HepG2 (cell line): Measurements from ENCODE around the gene GPD1. TPM values are rescaled to one million over a fixed set of nuclear protein-coding genes. Genes with fewer than 3 reads are reported as not detected.

Experiments used
- AKAP8 ChIP-seq: sonication (generic); formaldehyde crosslinking; IDR thresholded peaks from 2 replicates; pipeline ENCODE4 v1.5.1; 2020; ENCODE audit warnings: mild to moderate bottlenecking, missing genetic modification reagents
- ATF4 ChIP-seq, 2 experiments: fragments of 450-650 bp in 1 of 2; sonication (generic) in 1 of 2; formaldehyde crosslinking; IDR thresholded peaks; 2 replicates each; pipeline versions ENCODE4 v1.5.0 to v1.8.0; 2020 to 2022; ENCODE audit warnings: mild to moderate bottlenecking in 1 of 2, missing genetic modification reagents in 1 of 2
- ATF6 ChIP-seq: sonication (generic); formaldehyde crosslinking; conservative IDR thresholded peaks from 2 replicates; pipeline ENCODE4 v1.4.0; 2020; ENCODE audit warnings: missing genetic modification reagents
- ATM ChIP-seq: fragments of 450-650 bp; IDR thresholded peaks from 2 replicates; pipeline ENCODE4 v1.7.1; 2017; ENCODE audit warnings: mild to moderate bottlenecking, borderline replicate concordance
- BRCA1 ChIP-seq: sonication (generic); formaldehyde crosslinking; IDR thresholded peaks from 2 replicates; pipeline ENCODE4 v1.4.0; 2020; ENCODE audit warnings: missing genetic modification reagents
- HDAC2 ChIP-seq: sonication (generic); formaldehyde crosslinking; IDR thresholded peaks from 2 replicates; pipeline ENCODE4 v1.4.0; 2020; ENCODE audit warnings: missing genetic modification reagents
- HNRNPUL1 ChIP-seq: fragments of 200-400 bp; formaldehyde crosslinking; IDR thresholded peaks from 2 replicates; pipeline ENCODE4 v1.6.1; 2017; ENCODE audit warnings: low read depth, mild to moderate bottlenecking, low read length, moderate library complexity
- MAX ChIP-seq: IDR thresholded peaks from 2 replicates; pipeline ENCODE4 v1.6.1; 2012; ENCODE audit warnings: inconsistent platforms
- PLSCR1 ChIP-seq: sonication (generic); formaldehyde crosslinking; IDR thresholded peaks from 2 replicates; pipeline ENCODE4 v1.5.0; 2020; ENCODE audit warnings: missing genetic modification reagents, mild to moderate bottlenecking, borderline replicate concordance
- SETDB1 ChIP-seq: sonication (generic); formaldehyde crosslinking; IDR thresholded peaks from 2 replicates; pipeline ENCODE4 v1.5.1; 2020; ENCODE audit warnings: missing genetic modification reagents, mild to moderate bottlenecking, borderline replicate concordance
- XBP1 ChIP-seq: sonication (generic); formaldehyde crosslinking; IDR thresholded peaks from 2 replicates; pipeline ENCODE4 v1.5.0; 2020; ENCODE audit warnings: missing genetic modification reagents
- ZNF205 ChIP-seq: IDR thresholded peaks from 2 replicates; pipeline ENCODE4 v1.6.1; 2018; ENCODE audit warnings: missing biosample characterization, missing genetic modification reagents
- ZNF460 ChIP-seq: sonication (generic); formaldehyde crosslinking; IDR thresholded peaks from 2 replicates; pipeline ENCODE4 v1.5.1; 2020; ENCODE audit warnings: missing genetic modification reagents, mild to moderate bottlenecking, borderline replicate concordance
- ZNF605 ChIP-seq: sonication (generic); formaldehyde crosslinking; IDR thresholded peaks from 2 replicates; pipeline ENCODE4 v1.8.0; 2022; ENCODE audit warnings: mild to moderate bottlenecking, missing genetic modification reagents
- ZNF776 ChIP-seq: sonication (generic); formaldehyde crosslinking; IDR thresholded peaks from 2 replicates; pipeline ENCODE4 v1.4.0; 2020; ENCODE audit warnings: mild to moderate bottlenecking, missing genetic modification reagents
- ZNF790 ChIP-seq: sonication (generic); formaldehyde crosslinking; IDR thresholded peaks from 2 replicates; pipeline ENCODE4 v1.8.0; 2022; ENCODE audit warnings: missing genetic modification reagents, mild to moderate bottlenecking, borderline replicate concordance
- ZNF816 ChIP-seq: sonication (generic); formaldehyde crosslinking; IDR thresholded peaks from 2 replicates; pipeline ENCODE4 v1.8.0; 2022; ENCODE audit warnings: missing genetic modification reagents, mild to moderate bottlenecking, borderline replicate concordance
- polyA plus RNA-seq, 8 experiments: library from polyadenylated mRNA; depleted of rRNA in 3 of 8; stranded (reverse) in 7 of 8; unstranded in 1 of 8; fragments of >200 nt; fragmentation: Illumina TruSeq in 4 of 8; extraction: Trizol in 4 of 8; gene quantifications; 2 replicates each; pipeline versions ENCODE4 v1.2.1 to v1.2.3, GENCODE V29; 2011 to 2016; ENCODE audit warnings: low read depth in 4 of 8, missing spikeins in 1 of 8, mixed read lengths in 1 of 8; ENCODE audit not compliant: insufficient read depth in 1 of 8
- total RNA-seq, 5 experiments: library from RNA; depleted of rRNA; stranded (reverse); fragments of >200 nt; fragmentation: Illumina TruSeq; extraction: Trizol; gene quantifications; 2 replicates each; pipeline ENCODE4 v1.2.3, GENCODE V29; 2016; ENCODE audit warnings: low read depth in 1 of 5
- TF ChIP-seq, protein P1 (sequence below): sonication (generic); formaldehyde crosslinking; conservative IDR thresholded peaks from 2 replicates; pipeline ENCODE4 v1.4.0; 2020; ENCODE audit warnings: mild to moderate bottlenecking, missing genetic modification reagents, moderate library complexity
- TF ChIP-seq, protein P2 (sequence below): sonication (generic); formaldehyde crosslinking; IDR thresholded peaks from 2 replicates; pipeline ENCODE4 v1.5.0; 2020; ENCODE audit warnings: missing genetic modification reagents
- TF ChIP-seq, protein P3 (sequence below): sonication (generic); formaldehyde crosslinking; IDR thresholded peaks from 2 replicates; pipeline ENCODE4 v1.5.0; 2020; ENCODE audit warnings: mild to moderate bottlenecking, missing genetic modification reagents, borderline replicate concordance

GPD1 gene
- total and polyA plus RNA-seq, 2 of the 13 experiments (the other 11 are each of a cell fraction or from before 2014, with no cell fraction given), result 3.7 to 30.6 TPM

DNA sequence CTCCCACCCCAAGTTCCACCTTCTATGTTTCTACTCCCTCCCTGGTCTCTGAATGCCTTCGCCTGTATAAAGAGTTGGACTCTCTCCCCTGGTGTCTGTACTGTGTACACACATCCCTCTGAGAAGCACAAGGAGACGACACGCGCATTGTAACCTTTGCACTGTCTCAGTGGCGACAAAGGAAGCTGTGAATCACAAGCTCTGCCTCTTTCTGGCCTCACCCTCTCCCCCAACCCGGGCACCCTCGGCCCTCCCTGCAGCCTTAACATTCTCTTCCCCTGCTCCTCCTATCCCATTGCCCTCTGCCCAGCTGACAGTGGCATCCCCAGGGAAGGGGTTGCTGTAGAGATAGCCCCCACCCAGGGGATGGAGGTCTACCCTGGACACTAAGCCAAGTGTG, 21.2 kb upstream of the GPD1 start (continued):
- TF ChIP-seq PLSCR1, result no peak
- TF ChIP-seq ZNF816 (CRISPR knock-in tag), result no peak
- TF ChIP-seq HNRNPUL1, result no peak
- TF ChIP-seq XBP1 (CRISPR knock-in tag), result no peak
- no peak for TF ChIP-seq ZNF460 (CRISPR knock-in tag)
- no peak for TF ChIP-seq AKAP8
- TF ChIP-seq, protein P1, sequence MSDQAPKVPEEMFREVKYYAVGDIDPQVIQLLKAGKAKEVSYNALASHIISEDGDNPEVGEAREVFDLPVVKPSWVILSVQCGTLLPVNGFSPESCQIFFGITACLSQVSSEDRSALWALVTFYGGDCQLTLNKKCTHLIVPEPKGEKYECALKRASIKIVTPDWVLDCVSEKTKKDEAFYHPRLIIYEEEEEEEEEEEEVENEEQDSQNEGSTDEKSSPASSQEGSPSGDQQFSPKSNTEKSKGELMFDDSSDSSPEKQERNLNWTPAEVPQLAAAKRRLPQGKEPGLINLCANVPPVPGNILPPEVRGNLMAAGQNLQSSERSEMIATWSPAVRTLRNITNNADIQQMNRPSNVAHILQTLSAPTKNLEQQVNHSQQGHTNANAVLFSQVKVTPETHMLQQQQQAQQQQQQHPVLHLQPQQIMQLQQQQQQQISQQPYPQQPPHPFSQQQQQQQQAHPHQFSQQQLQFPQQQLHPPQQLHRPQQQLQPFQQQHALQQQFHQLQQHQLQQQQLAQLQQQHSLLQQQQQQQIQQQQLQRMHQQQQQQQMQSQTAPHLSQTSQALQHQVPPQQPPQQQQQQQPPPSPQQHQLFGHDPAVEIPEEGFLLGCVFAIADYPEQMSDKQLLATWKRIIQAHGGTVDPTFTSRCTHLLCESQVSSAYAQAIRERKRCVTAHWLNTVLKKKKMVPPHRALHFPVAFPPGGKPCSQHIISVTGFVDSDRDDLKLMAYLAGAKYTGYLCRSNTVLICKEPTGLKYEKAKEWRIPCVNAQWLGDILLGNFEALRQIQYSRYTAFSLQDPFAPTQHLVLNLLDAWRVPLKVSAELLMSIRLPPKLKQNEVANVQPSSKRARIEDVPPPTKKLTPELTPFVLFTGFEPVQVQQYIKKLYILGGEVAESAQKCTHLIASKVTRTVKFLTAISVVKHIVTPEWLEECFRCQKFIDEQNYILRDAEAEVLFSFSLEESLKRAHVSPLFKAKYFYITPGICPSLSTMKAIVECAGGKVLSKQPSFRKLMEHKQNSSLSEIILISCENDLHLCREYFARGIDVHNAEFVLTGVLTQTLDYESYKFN (CRISPR knock-in tag), result peak; percentile 92
- TF ChIP-seq MAX, result peak; percentile 83
- no peak for TF ChIP-seq ZNF205 (CRISPR knock-in tag)
- no peak for TF ChIP-seq SETDB1 (CRISPR knock-in tag)
- TF ChIP-seq BRCA1 (CRISPR knock-in tag), result no peak
- TF ChIP-seq ATM, result no peak
- no peak for TF ChIP-seq ATF6 (CRISPR knock-in tag)
- no peak for TF ChIP-seq ZNF605 (CRISPR knock-in tag)
- peak; percentile 87 for TF ChIP-seq HDAC2 (CRISPR knock-in tag)
- 0 out of 4 replicates have a peak, but pooled peaks of 1 of the 2 experiments have one; percentile 24 for TF ChIP-seq ATF4 (CRISPR knock-in tag; IDR thresholded peaks at IDR 0.05)
- TF ChIP-seq, protein P2, sequence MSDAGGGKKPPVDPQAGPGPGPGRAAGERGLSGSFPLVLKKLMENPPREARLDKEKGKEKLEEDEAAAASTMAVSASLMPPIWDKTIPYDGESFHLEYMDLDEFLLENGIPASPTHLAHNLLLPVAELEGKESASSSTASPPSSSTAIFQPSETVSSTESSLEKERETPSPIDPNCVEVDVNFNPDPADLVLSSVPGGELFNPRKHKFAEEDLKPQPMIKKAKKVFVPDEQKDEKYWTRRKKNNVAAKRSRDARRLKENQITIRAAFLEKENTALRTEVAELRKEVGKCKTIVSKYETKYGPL (CRISPR knock-in tag), result no peak
- TF ChIP-seq, protein P3, sequence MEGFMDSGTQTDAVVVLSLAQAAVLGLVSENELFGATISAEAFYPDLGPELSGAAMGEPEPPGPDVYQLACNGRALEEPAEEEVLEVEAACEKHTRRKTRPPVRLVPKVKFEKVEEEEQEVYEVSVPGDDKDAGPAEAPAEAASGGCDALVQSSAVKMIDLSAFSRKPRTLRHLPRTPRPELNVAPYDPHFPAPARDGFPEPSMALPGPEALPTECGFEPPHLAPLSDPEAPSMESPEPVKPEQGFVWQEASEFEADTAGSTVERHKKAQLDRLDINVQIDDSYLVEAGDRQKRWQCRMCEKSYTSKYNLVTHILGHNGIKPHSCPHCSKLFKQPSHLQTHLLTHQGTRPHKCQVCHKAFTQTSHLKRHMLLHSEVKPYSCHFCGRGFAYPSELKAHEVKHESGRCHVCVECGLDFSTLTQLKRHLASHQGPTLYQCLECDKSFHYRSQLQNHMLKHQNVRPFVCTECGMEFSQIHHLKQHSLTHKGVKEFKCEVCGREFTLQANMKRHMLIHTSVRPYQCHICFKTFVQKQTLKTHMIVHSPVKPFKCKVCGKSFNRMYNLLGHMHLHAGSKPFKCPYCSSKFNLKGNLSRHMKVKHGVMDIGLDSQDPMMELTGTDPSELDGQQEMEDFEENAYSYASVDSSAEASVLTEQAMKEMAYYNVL (CRISPR knock-in tag), result no peak
- TF ChIP-seq ZNF790 (CRISPR knock-in tag), result no peak
- TF ChIP-seq ZNF776 (CRISPR knock-in tag), result no peak
